PC-3 (cell line): ENCODE measurements around the gene RPLP2. TPM values are rescaled to one million over a fixed set of nuclear protein-coding genes. Genes with fewer than 3 reads are reported as not detected.

Experiments
- ATAC-seq: fragments of 200-7000 bp; cut with Tn5 transposase; 2 replicates; pipeline ENCODE4 v1.9.1; 2020; ENCODE audit warnings: mild to moderate bottlenecking, moderate library complexity
- BruUV-seq: library from RNA; stranded (reverse); fragments of 400-500 nt; replicated peaks from 2 replicates; lab custom pipeline; 2021; lab: Mats Ljungman, UMichigan
- CTCF ChIA-PET: fragments of 300-600 bp; sonication (Branson Sonifier 250); formaldehyde crosslinking; loops from one replicate; lab custom pipeline; 2022; ENCODE audit warnings: antibody characterized with exemption; lab: Charles Lee
- POLR2A ChIA-PET: fragments of 300-600 bp; sonication (Branson Sonifier 250); formaldehyde crosslinking; loops from one replicate; lab custom pipeline; 2022; ENCODE audit warnings: antibody characterized with exemption; ENCODE audit not compliant: unreplicated experiment; lab: Charles Lee
- DNase-seq: peaks from one replicate; pipeline ENCODE4 v3.0.0-alpha.2; 2015
- H2AFZ ChIP-seq: fragments of 300-600 bp; sonication (generic); 2 replicates; pipeline ENCODE4 v1.6.0; 2016; ENCODE audit warnings: antibody characterized with exemption, low read length
- H3F3A ChIP-seq: fragments of 300-600 bp; sonication (generic); one replicate; pipeline ENCODE4 v1.6.0; 2017; ENCODE audit warnings: antibody characterized with exemption, low read length, control low read depth, mild to moderate bottlenecking; ENCODE audit not compliant: unreplicated experiment
- H3K27ac ChIP-seq: fragments of 300-600 bp; sonication (generic); 2 replicates; pipeline ENCODE4 v1.5.1; 2016; ENCODE audit warnings: mild to moderate bottlenecking, low read length
- H3K27me3 ChIP-seq: fragments of 300-600 bp; sonication (generic); 2 replicates; pipeline ENCODE4 v1.6.1; 2016; ENCODE audit warnings: low read length, mixed read lengths
- H3K36me3 ChIP-seq: fragments of 300-600 bp; sonication (generic); 2 replicates; pipeline ENCODE4 v1.6.1; 2016; ENCODE audit warnings: low read depth, mixed run types, low read length, mixed read lengths
- H3K4me1 ChIP-seq: fragments of 300-600 bp; sonication (generic); 2 replicates; pipeline ENCODE4 v1.5.1; 2016; ENCODE audit warnings: low read length; ENCODE audit not compliant: insufficient read depth
- H3K4me2 ChIP-seq: fragments of 300-600 bp; sonication (generic); 2 replicates; pipeline ENCODE4 v1.6.0; 2016; ENCODE audit warnings: low read length
- H3K4me3 ChIP-seq: fragments of 300-600 bp; sonication (generic); 2 replicates; pipeline ENCODE4 v1.5.1; 2016; ENCODE audit warnings: mild to moderate bottlenecking, low read length, mixed read lengths
- H3K79me2 ChIP-seq: fragments of 300-600 bp; sonication (generic); 2 replicates; pipeline ENCODE4 v1.6.1; 2017; ENCODE audit warnings: low read length, mixed read lengths
- H3K9ac ChIP-seq: fragments of 300-600 bp; sonication (generic); 2 replicates; pipeline ENCODE4 v1.6.0; 2016; ENCODE audit warnings: mild to moderate bottlenecking, low read length
- H3K9me2 ChIP-seq: fragments of 300-600 bp; sonication (generic); replicated peaks from 2 replicates; pipeline ENCODE4 v1.6.1; 2016; ENCODE audit warnings: mixed run types, low read length, mixed read lengths
- H3K9me3 ChIP-seq: fragments of 300-600 bp; sonication (generic); 2 replicates; pipeline ENCODE4 v1.6.1; 2016; ENCODE audit warnings: low read length, mixed read lengths
- H4K20me1 ChIP-seq: fragments of 300-600 bp; sonication (generic); 2 replicates; pipeline ENCODE4 v1.6.1; 2016; ENCODE audit warnings: low read length, mixed read lengths
- CTCF ChIP-seq: fragments of 300-600 bp; sonication (generic); conservative IDR thresholded peaks from 2 replicates; pipeline ENCODE4 v1.5.1; 2017; ENCODE audit warnings: antibody characterized with exemption, low read depth, mild to moderate bottlenecking, low read length
- EZH2 ChIP-seq: fragments of 300-600 bp; sonication (generic); IDR thresholded peaks from one replicate; pipeline ENCODE4 v1.6.1; 2017; ENCODE audit warnings: antibody characterized with exemption, mild to moderate bottlenecking, low read length; ENCODE audit not compliant: unreplicated experiment
- EZH2phosphoT487 ChIP-seq: fragments of 300-600 bp; sonication (generic); IDR thresholded peaks from 2 replicates; pipeline ENCODE4 v1.6.1; 2018; ENCODE audit warnings: mild to moderate bottlenecking, antibody characterized with exemption, low read length, borderline replicate concordance
- intact Hi-C: fragments of 100-400 bp; cut with micrococcal nuclease; formaldehyde crosslinking; loops from 2 replicates; pipeline ENCODE4 v1.9.0; 2023
- total RNA-seq: library from RNA; depleted of rRNA; stranded (reverse); fragments of >200 nt; gene quantifications from 2 replicates; pipeline ENCODE4 v1.2.3, GENCODE V29; 2014

Gene RPLP2
- total RNA-seq, 1 experiment from 2014 or later: 897 TPM

- DNase-seq: peak; percentile 26
- H3K4me2 ChIP-seq: no peak overlapping the region
- no peak overlapping the region for H3K9ac ChIP-seq
- H3K4me1 ChIP-seq: no peaks in the 10 kb centered on the region
- no peaks in the 10 kb centered on the region for H3K9me2 ChIP-seq
- no peak overlapping the region for H3K4me3 ChIP-seq
- intact Hi-C loops: no loop called here
- no TSS peak for BruUV-seq
- no peaks in the 10 kb centered on the region for H3K36me3 ChIP-seq
- H4K20me1 ChIP-seq: no peaks in the 10 kb centered on the region
- H3F3A ChIP-seq: no peaks in the 10 kb centered on the region
- ATAC-seq: peak; percentile 21
- H3K27me3 ChIP-seq: no peaks in the 10 kb centered on the region
- no peak overlapping the region for H3K27ac ChIP-seq
- no peaks in the 10 kb centered on the region for H3K79me2 ChIP-seq
- ChIA-PET CTCF (no interaction called here), POLR2A (interaction anchor here (0.6 kb wide), 1 partner anchor 188 kb away, joined by 12 read pairs; no protein-coding TSS in a partner anchor)
- no peak overlapping the region for H2AFZ ChIP-seq
- no peaks in the 10 kb centered on the region for H3K9me3 ChIP-seq
- TF ChIP-seq EZH2: no peak
- no peak for TF ChIP-seq CTCF
- TF ChIP-seq EZH2phosphoT487: no peak
These were observed 49.8 kb downstream of the RPLP2 start for GRCh38 chr11:859394-860131.

GRCh38 chr11:860234-861104, 50.7 kb downstream of the RPLP2 start:
- Histone ChIP-seq H3K4me1 (no peaks in the 10 kb centered on the region), H3K9ac (no peak overlapping the region), H3F3A (no peaks in the 10 kb centered on the region), H3K36me3 (no peaks in the 10 kb centered on the region), H4K20me1 (no peaks in the 10 kb centered on the region), H3K4me2 (no peak overlapping the region), H2AFZ (no peak overlapping the region), H3K27ac (no peak overlapping the region), H3K9me3 (no peaks in the 10 kb centered on the region), H3K4me3 (no peak overlapping the region), H3K9me2 (no peaks in the 10 kb centered on the region), H3K27me3 (no peaks in the 10 kb centered on the region), H3K79me2 (no peaks in the 10 kb centered on the region)
- TF ChIP-seq EZH2 (no peak), EZH2phosphoT487 (no peak), CTCF (no peak)
- DNase-seq (no peak), ATAC-seq (no peak)
- intact Hi-C loops: no loop called here
- ChIA-PET CTCF (no interaction called here), POLR2A (no interaction called here)
- no TSS peak for BruUV-seq
